A673 (cell line): ENCODE data around the gene SH2D3C. TPM values are rescaled to one million over a fixed set of nuclear protein-coding genes. Genes with fewer than 3 reads are reported as not detected.

ENCODE experiments used
- BruUV-seq: library from RNA; stranded (reverse); fragments of 400-500 nt; replicated peaks from 2 replicates; lab custom pipeline; 2021; lab: Mats Ljungman, UMichigan
- CTCF ChIA-PET: fragments of 300-600 bp; sonication (Branson Sonifier 250); formaldehyde crosslinking; loops from one replicate; lab custom pipeline; 2022; ENCODE audit warnings: antibody characterized with exemption; lab: Charles Lee
- POLR2A ChIA-PET: fragments of 300-600 bp; sonication (Branson Sonifier 250); formaldehyde crosslinking; loops from one replicate; lab custom pipeline; 2022; ENCODE audit warnings: antibody characterized with exemption; ENCODE audit not compliant: low non-redundant PET; lab: Charles Lee
- DNase-seq: peaks from one replicate; pipeline ENCODE4 v3.0.0-alpha.2; 2015; ENCODE audit warnings: low spot score
- H3K27ac ChIP-seq: fragments of 200-600 bp; sonication (generic); 2 replicates; pipeline ENCODE4 v1.5.1; 2016; ENCODE audit warnings: mixed run types, low read depth, mild to moderate bottlenecking, mixed read lengths, antibody characterized with exemption, low read length; ENCODE audit not compliant: poor library complexity, severe bottlenecking
- H3K27me3 ChIP-seq: fragments of 200-600 bp; sonication (generic); replicated peaks from 2 replicates; pipeline ENCODE4 v1.6.1; 2017; ENCODE audit warnings: mixed run types, low read depth, mild to moderate bottlenecking, mixed read lengths, antibody characterized with exemption, low read length; ENCODE audit not compliant: insufficient read depth, poor library complexity
- H3K36me3 ChIP-seq: fragments of 200-600 bp; sonication (generic); 2 replicates; pipeline ENCODE4 v1.6.1; 2016; ENCODE audit warnings: mixed run types, mild to moderate bottlenecking, mixed read lengths, antibody characterized with exemption, low read length; ENCODE audit not compliant: insufficient read depth, poor library complexity, severe bottlenecking
- H3K4me1 ChIP-seq: fragments of 200-600 bp; sonication (generic); 2 replicates; pipeline ENCODE4 v1.6.1; 2017; ENCODE audit warnings: mixed run types, mild to moderate bottlenecking, mixed read lengths, antibody characterized with exemption, low read length; ENCODE audit not compliant: insufficient read depth, poor library complexity, severe bottlenecking
- H3K4me3 ChIP-seq: fragments of 200-600 bp; sonication (generic); 2 replicates; pipeline ENCODE4 v1.5.1; 2016; ENCODE audit warnings: low read depth, mixed run types, mild to moderate bottlenecking, mixed read lengths, low read length; ENCODE audit not compliant: poor library complexity, severe bottlenecking
- H3K9me3 ChIP-seq: fragments of 200-600 bp; sonication (generic); 2 replicates; pipeline ENCODE4 v1.6.1; 2016; ENCODE audit warnings: mixed run types, low read depth, mild to moderate bottlenecking, mixed read lengths, antibody characterized with exemption, low read length; ENCODE audit not compliant: poor library complexity, severe bottlenecking
- EZH2 ChIP-seq: fragments of 200-600 bp; sonication (generic); IDR thresholded peaks from 2 replicates; pipeline ENCODE4 v1.6.1; 2017; ENCODE audit warnings: borderline replicate concordance, low read depth, mild to moderate bottlenecking, mixed read lengths, antibody characterized with exemption, low read length; ENCODE audit not compliant: poor library complexity, severe bottlenecking
- intact Hi-C: fragments of 100-400 bp; cut with micrococcal nuclease; formaldehyde crosslinking; loops from one replicate; pipeline ENCODE4 v1.10.0; 2022; ENCODE audit not compliant: unreplicated experiment
- total RNA-seq: library from RNA; stranded (reverse); gene quantifications from 2 replicates; pipeline ENCODE4 v1.2.3, GENCODE V29; 2021
- TF ChIP-seq, protein P1 (sequence below): fragments of 300-800, 200-600 bp; sonication (generic); conservative IDR thresholded peaks from 2 replicates; pipeline ENCODE4 v1.5.1; 2017; ENCODE audit warnings: low read depth, mild to moderate bottlenecking, antibody characterized with exemption, low read length, moderate library complexity, mixed read lengths

SH2D3C gene
- total RNA-seq, 1 experiment from 2014 or later: not detected

DNA sequence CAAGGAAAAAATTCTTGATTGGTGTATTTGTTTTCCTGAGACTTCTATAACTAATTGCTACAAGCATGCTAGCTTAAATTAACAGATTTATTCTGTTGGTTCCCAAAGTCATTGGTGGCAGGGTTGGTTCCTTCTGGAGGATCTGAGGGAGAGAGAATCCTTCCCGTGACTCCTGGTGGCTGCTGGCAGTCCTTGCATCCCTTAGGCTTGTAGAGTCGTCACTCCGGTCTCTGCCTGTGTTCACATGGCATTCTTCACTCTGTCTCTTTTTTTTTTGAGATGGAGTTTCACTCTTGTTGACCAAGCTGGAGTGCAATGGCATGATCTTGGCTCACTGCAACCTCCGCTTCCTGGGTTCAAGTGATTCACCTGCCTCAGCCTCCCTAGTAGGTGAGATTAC lies 12.6 kb upstream of the SH2D3C start:
- no peaks in the 10 kb centered on the region for H3K9me3 ChIP-seq
- H3K27ac ChIP-seq: no peak overlapping the region
- H3K4me1 ChIP-seq: peaks cover 6% of the 10 kb centered on the region
- no TSS peak for BruUV-seq
- H3K4me3 ChIP-seq: no peak overlapping the region
- intact Hi-C loops: no loop called here
- peaks cover 58% of the 10 kb centered on the region for H3K36me3 ChIP-seq
- ChIA-PET POLR2A (no interaction called here), CTCF (no interaction called here)
- no peaks in the 10 kb centered on the region for H3K27me3 ChIP-seq
- TF ChIP-seq EZH2: no peak
- TF ChIP-seq, protein P1, sequence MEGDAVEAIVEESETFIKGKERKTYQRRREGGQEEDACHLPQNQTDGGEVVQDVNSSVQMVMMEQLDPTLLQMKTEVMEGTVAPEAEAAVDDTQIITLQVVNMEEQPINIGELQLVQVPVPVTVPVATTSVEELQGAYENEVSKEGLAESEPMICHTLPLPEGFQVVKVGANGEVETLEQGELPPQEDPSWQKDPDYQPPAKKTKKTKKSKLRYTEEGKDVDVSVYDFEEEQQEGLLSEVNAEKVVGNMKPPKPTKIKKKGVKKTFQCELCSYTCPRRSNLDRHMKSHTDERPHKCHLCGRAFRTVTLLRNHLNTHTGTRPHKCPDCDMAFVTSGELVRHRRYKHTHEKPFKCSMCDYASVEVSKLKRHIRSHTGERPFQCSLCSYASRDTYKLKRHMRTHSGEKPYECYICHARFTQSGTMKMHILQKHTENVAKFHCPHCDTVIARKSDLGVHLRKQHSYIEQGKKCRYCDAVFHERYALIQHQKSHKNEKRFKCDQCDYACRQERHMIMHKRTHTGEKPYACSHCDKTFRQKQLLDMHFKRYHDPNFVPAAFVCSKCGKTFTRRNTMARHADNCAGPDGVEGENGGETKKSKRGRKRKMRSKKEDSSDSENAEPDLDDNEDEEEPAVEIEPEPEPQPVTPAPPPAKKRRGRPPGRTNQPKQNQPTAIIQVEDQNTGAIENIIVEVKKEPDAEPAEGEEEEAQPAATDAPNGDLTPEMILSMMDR: no peak
- DNase-seq: no peak

DNA sequence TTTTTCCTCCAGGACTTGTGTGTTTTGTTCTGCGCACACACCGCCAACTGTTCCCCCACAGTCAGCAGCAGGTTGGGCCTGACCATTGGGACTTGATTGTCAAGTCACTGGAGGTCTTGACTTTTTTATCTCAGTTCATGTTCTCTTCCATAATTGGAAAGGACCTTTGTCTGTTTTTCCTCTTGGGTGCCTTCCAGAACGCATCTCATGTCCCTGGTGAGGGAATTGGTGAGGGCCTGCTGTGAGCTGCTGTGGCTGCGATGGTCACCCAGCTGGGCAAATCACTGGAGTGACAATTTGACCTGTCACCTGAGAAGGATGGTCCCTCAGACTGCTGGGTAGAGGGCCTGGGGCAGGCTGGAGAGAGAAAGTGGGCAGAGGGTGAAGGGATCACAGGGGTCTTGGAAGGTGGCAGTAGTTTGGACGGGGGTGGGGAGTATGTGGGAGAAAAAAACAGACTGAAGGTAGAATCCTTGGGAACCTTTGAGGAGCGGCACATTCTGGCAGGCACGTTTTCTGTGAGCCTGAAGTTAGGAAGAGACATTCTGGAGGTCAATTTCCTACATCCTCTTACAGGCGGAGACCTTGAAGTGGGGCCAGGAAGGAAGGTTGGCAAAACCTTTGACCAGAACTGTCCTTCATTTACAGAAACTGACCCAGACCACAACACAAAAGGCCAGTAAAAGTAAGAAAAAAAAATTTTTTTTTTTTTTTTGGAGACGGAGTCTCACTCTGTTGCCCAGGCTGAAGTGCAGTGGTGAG lies 11.8 kb upstream of the SH2D3C start:
- no TSS peak for BruUV-seq
- Histone ChIP-seq H3K27me3 (no peaks in the 10 kb centered on the region), H3K9me3 (no peaks in the 10 kb centered on the region), H3K36me3 (peaks cover 58% of the 10 kb centered on the region), H3K27ac (no peak overlapping the region), H3K4me3 (no peak overlapping the region), H3K4me1 (peaks cover 6% of the 10 kb centered on the region)
- intact Hi-C loops: no loop called here
- POLR2A ChIA-PET: no interaction called here
- no peak for TF ChIP-seq EZH2
- TF ChIP-seq, protein P1: no peak
- CTCF ChIA-PET: no interaction called here
- DNase-seq: no peak

DNA sequence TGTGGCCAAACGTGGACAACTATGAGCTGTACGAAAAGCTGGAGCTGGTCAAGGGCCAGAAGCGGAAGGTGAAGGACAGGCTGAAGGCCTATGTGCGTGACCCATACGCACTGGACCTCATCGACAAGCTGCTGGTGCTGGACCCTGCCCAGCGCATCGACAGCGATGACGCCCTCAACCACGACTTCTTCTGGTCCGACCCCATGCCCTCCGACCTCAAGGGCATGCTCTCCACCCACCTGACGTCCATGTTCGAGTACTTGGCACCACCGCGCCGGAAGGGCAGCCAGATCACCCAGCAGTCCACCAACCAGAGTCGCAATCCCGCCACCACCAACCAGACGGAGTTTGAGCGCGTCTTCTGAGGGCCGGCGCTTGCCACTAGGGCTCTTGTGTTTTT lies 10.7 kb upstream of the SH2D3C start:
- H3K36me3 ChIP-seq: peaks cover 58% of the 10 kb centered on the region
- BruUV-seq: no TSS peak
- peaks cover 6% of the 10 kb centered on the region for H3K4me1 ChIP-seq
- no peak overlapping the region for H3K4me3 ChIP-seq
- H3K9me3 ChIP-seq: no peaks in the 10 kb centered on the region
- ChIA-PET POLR2A (no interaction called here), CTCF (no interaction called here)
- H3K27me3 ChIP-seq: no peaks in the 10 kb centered on the region
- H3K27ac ChIP-seq: no peak overlapping the region
- no peak for DNase-seq
- TF ChIP-seq, protein P1: no peak
- no peak for TF ChIP-seq EZH2
- intact Hi-C loops: loop anchor here (5.0 kb wide), 1 partner anchor 78 kb away; no protein-coding TSS in a partner anchor
